OCI-LY3 (cell line): ENCODE data around the gene USP35.
A peak's percentile ranks its signal among the peaks of the same experiment; 100 is the strongest.

ENCODE experiments used
- H2AFZ ChIP-seq: fragments of 200-600, 300-600 bp; shearing (Covaris generic); 2 replicates; pipeline ENCODE4 v1.6.0; 2014; ENCODE audit warnings: antibody characterized with exemption, low read depth, low read length
- H3K27ac ChIP-seq: fragments of 200-600, 300-600 bp; sonication (generic); 2 replicates; pipeline ENCODE4 v1.5.1; 2014; ENCODE audit warnings: mild to moderate bottlenecking, low read length, moderate library complexity, mixed read lengths
- H3K27me3 ChIP-seq: fragments of 200-600, 300-600 bp; sonication (generic); 2 replicates; pipeline ENCODE4 v1.6.1; 2014; ENCODE audit warnings: low read depth, low read length, mixed read lengths
- H3K36me3 ChIP-seq: fragments of 200-600, 300-600 bp; sonication (generic); replicated peaks from 2 replicates; pipeline ENCODE3; 2014; ENCODE audit warnings: low read depth, low read length, mixed read lengths
- H3K4me1 ChIP-seq: fragments of 300-600, 200-600 bp; sonication (generic); 2 replicates; pipeline ENCODE4 v1.6.1; 2014; ENCODE audit warnings: low read length, mixed read lengths
- H3K4me2 ChIP-seq: fragments of 200-600, 300-600 bp; sonication (generic); 2 replicates; pipeline ENCODE4 v1.6.1; 2014; ENCODE audit warnings: low read length, mixed read lengths
- H3K4me3 ChIP-seq: fragments of 300-600, 200-600 bp; sonication (generic); 2 replicates; pipeline ENCODE4 v1.5.1; 2014; ENCODE audit warnings: antibody characterized with exemption, mild to moderate bottlenecking, low read length, moderate library complexity
- H3K79me2 ChIP-seq: fragments of 300-600, 200-600 bp; shearing (Covaris generic); 2 replicates; pipeline ENCODE4 v1.6.1; 2014; ENCODE audit warnings: mild to moderate bottlenecking, low read length, mixed read lengths
- H3K9ac ChIP-seq: fragments of 300-600, 200-600 bp; shearing (Covaris generic); 2 replicates; pipeline ENCODE4 v1.6.0; 2014; ENCODE audit warnings: mild to moderate bottlenecking, low read length, moderate library complexity
- H3K9me3 ChIP-seq: fragments of 200-600, 300-600 bp; shearing (Covaris generic); 2 replicates; pipeline ENCODE4 v1.6.1; 2014; ENCODE audit warnings: low read length, mixed read lengths; ENCODE audit not compliant: insufficient read depth
- H4K20me1 ChIP-seq: fragments of 200-600, 300-600 bp; sonication (generic); 2 replicates; pipeline ENCODE4 v1.6.1; 2016; ENCODE audit warnings: low read length, mixed read lengths; ENCODE audit not compliant: insufficient read depth
- EZH2phosphoT487 ChIP-seq: fragments of 200-600 bp; shearing (Covaris generic); IDR thresholded peaks from 2 replicates; pipeline ENCODE4 v1.6.1; 2018; ENCODE audit warnings: antibody characterized with exemption, mixed run types, low read depth
- TF ChIP-seq, protein P1 (sequence below): fragments of 200-600, 300-600 bp; sonication (generic); IDR thresholded peaks from 2 replicates; pipeline ENCODE4 v1.5.1; 2014; ENCODE audit warnings: antibody characterized with exemption, low read length, low read depth

Gene USP35

DNA sequence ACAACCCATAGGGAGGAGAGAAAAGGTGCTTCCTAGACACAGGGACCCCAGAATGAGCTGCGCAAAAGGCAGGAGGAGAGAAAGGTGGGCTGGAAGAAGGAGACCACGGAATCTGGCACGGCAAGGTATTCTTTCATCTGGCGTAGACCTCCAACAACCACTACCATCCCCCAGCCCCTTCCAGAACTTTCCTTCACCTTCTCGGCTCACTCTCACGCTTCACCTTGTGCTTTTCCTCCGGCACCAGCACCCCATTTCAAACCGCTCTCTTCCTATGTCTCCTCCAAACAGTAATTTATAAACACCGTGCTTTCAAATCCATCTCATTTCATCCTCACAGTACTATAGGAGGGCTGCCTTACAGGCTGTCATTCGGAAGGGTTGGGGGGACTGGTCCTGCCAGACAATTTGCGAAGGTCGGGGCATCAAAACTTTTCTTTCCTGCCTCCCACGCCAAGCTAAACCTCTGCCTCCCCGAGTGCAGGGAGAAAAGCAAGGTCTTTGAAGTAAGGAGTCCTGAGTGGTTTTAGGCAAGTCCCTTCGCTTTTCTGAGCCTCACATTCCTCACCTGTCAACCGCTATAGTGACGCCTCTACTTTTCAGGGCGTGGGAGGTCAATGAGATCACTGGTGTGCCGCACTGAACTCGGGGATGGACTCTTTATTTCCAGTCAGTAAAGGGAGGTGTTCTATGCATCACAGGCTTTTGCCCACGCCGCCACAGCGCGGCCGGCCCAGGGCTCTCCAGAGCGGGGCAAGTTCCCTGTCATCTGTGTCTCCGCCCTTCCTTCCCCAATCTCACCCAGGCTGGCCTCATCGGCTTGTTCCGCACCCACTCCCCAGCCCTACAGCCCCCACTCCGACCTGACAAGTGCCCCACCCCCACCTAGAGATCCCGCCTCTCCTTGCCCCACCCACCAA is 1.1 kb upstream of the USP35 start:
- Histone ChIP-seq H2AFZ (peak overlapping the region; percentile 51; the same call in 1 of the 2 replicates), H4K20me1 (no peaks in the 10 kb centered on the region), H3K4me1 (peaks cover 19% of the 10 kb centered on the region), H3K4me3 (peak overlapping the region; percentile 92), H3K79me2 (no peaks in the 10 kb centered on the region), H3K9ac (peak overlapping the region; percentile 83), H3K36me3 (no peaks in the 10 kb centered on the region), H3K27ac (no peak overlapping the region), H3K4me2 (peak overlapping the region; percentile 94), H3K27me3 (no peaks in the 10 kb centered on the region), H3K9me3 (no peaks in the 10 kb centered on the region)
- no peak for TF ChIP-seq EZH2phosphoT487
- TF ChIP-seq, protein P1, sequence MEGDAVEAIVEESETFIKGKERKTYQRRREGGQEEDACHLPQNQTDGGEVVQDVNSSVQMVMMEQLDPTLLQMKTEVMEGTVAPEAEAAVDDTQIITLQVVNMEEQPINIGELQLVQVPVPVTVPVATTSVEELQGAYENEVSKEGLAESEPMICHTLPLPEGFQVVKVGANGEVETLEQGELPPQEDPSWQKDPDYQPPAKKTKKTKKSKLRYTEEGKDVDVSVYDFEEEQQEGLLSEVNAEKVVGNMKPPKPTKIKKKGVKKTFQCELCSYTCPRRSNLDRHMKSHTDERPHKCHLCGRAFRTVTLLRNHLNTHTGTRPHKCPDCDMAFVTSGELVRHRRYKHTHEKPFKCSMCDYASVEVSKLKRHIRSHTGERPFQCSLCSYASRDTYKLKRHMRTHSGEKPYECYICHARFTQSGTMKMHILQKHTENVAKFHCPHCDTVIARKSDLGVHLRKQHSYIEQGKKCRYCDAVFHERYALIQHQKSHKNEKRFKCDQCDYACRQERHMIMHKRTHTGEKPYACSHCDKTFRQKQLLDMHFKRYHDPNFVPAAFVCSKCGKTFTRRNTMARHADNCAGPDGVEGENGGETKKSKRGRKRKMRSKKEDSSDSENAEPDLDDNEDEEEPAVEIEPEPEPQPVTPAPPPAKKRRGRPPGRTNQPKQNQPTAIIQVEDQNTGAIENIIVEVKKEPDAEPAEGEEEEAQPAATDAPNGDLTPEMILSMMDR = no peak

- Histone ChIP-seq H3K27ac (no peak overlapping the region), H3K27me3 (no peaks in the 10 kb centered on the region), H3K9ac (peak overlapping the region; percentile 77), H2AFZ (peak overlapping the region; percentile 75; the same call in 1 of the 2 replicates), H3K36me3 (no peaks in the 10 kb centered on the region), H3K4me2 (peak overlapping the region; percentile 76), H3K4me1 (peaks cover 22% of the 10 kb centered on the region), H4K20me1 (no peaks in the 10 kb centered on the region), H3K9me3 (no peaks in the 10 kb centered on the region), H3K79me2 (no peaks in the 10 kb centered on the region), H3K4me3 (peak overlapping the region; percentile 92)
- TF ChIP-seq EZH2phosphoT487 = no peak
- TF ChIP-seq, protein P1 = no peak
These were observed 530 bp downstream of the USP35 start for GRCh38 chr11:78189174-78189724.

- Histone ChIP-seq H3K9ac (no peak overlapping the region), H3K27ac (no peak overlapping the region), H3K4me2 (peak overlapping the region; percentile 76), H2AFZ (no peak overlapping the region), H3K9me3 (no peaks in the 10 kb centered on the region), H3K4me1 (peaks cover 22% of the 10 kb centered on the region), H4K20me1 (no peaks in the 10 kb centered on the region), H3K36me3 (no peaks in the 10 kb centered on the region), H3K4me3 (peak overlapping the region; percentile 92; the same call in 1 of the 2 replicates), H3K27me3 (no peaks in the 10 kb centered on the region), H3K79me2 (no peaks in the 10 kb centered on the region)
- no peak for TF ChIP-seq EZH2phosphoT487
- TF ChIP-seq, protein P1 = no peak; the same call in 1 of the 2 replicates
These were observed 1.1 kb downstream of the USP35 start for GRCh38 chr11:78189851-78190250.

DNA sequence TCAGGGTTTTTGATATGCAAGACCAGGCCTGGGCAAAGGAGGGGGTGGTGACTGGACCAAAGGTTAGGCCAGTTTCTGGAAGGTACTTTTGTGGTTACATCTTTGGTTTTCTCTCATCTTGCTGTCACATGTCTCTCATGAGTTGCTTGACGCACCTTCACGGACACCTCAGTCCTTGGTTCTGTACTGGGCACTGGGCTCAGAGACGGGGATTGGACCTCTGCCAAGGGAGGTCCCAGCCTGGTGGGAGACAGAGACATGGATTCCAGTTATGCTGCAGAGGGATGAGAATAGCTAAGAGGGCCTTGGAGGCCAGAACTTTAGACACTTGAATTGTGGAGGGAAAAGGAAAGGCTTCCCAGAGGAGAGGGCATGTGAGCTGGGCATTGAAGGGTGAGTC is 1.7 kb downstream of the USP35 start:
- H3K9me3 ChIP-seq = no peaks in the 10 kb centered on the region
- no peak for TF ChIP-seq EZH2phosphoT487
- TF ChIP-seq, protein P1 = no peak
- no peaks in the 10 kb centered on the region for H3K36me3 ChIP-seq
- H3K4me1 ChIP-seq = peaks cover 22% of the 10 kb centered on the region
- H3K27me3 ChIP-seq = no peaks in the 10 kb centered on the region
- H3K27ac ChIP-seq = no peak overlapping the region
- H4K20me1 ChIP-seq = no peaks in the 10 kb centered on the region
- H3K4me3 ChIP-seq = no peak overlapping the region
- no peaks in the 10 kb centered on the region for H3K79me2 ChIP-seq
- H2AFZ ChIP-seq = no peak overlapping the region
- no peak overlapping the region for H3K4me2 ChIP-seq
- H3K9ac ChIP-seq = no peak overlapping the region
